Measurements from ENCODE around the gene HEBP2. TPM values are rescaled to one million over a fixed set of nuclear protein-coding genes. Genes with fewer than 3 reads are reported as not detected.

The HEBP2 gene
- total and polyA plus RNA-seq, 2 of the 13 experiments (the other 11 are each of a cell fraction or from before 2014, with no cell fraction given), result 16.0 to 72.8 TPM

- TF ChIP-seq KIAA2018 (CRISPR knock-in tag; IDR thresholded peaks at IDR 0.05; ENCODE audit: borderline replicate concordance) (no peak), ZNF232 (CRISPR knock-in tag; IDR thresholded peaks at IDR 0.05; ENCODE audit: borderline replicate concordance) (no peak), BATF2 (CRISPR knock-in tag; IDR thresholded peaks at IDR 0.05) (no peak), GFI1 (CRISPR knock-in tag; IDR thresholded peaks at IDR 0.05; ENCODE audit: borderline replicate concordance) (no peak), POGZ (CRISPR knock-in tag; IDR thresholded peaks at IDR 0.05) (0 out of 2 replicates have a peak, but pooled peaks have one; percentile 21)
These were observed 6.2 kb downstream of the HEBP2 start (continued) for GRCh38 chr6:138410048-138410735.
